ENCODE data around the gene ZNF536. TPM values are rescaled to one million over a fixed set of nuclear protein-coding genes. Genes with fewer than 3 reads are reported as not detected.

Gene ZNF536
- 0.26 and 0.50 TPM in 2 replicates for total RNA-seq
- 0.16 TPM in 1 of 2 replicates, not detected in the other for polyA plus RNA-seq
- 0.05 and 0.16 TPM in 2 replicates for polyA plus RNA-seq (2012)
- 0.44 TPM in 1 of 2 replicates, not detected in the other for polyA minus RNA-seq (ENCODE audit: low replicate concordance)

DNA sequence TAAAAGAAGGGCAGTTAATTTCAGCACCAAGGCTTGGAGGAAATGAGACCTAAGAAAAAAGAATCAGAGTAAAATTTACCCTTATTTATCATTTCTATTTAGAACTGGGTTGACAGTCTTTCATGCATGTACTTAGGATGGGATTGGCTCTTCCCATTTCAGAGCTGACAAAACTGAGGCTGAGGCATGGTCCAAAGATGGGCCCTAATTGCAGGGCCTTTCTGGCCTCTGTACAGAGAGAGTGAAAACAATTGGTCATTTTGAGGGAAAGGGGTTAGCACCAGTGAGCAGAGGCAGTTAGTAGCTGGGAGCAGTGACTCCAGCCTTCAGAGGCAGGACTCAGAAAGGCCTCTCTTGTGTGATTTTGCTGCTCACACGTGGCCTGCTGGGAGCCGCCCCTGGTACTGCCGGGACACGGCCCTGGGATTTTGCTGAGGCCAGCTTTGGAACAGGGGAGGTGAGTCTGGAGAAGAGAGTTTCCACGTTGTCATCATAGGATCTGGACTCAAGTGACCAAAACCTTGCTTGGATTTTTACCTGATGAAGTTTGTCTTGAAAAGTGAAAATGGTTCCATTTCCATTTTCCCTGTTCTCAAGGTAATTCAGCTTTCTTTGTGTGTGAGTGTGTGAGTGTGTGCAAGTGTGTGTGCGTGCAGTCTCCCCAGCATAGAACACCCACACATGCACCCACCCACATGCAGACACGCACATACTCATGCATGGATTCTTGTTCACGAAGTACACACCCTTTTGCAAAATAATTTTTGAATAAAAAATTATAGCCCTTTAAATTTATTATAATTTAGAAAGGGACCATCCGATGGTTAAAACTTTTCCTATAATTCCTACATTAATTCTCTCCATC, at the start of gene ZNF536:
Gene ZNF536 (plus strand): TSS at position 425 of the 865 bp plus-strand sequence. CDS start 71,179 bp downstream, outside the sequence.
- no peaks in the 10 kb centered on the region for H3K9me3 ChIP-seq (ENCODE audit: control insufficient read depth, insufficient read depth, low read depth, low read length)
- no peak within 1 kb of the TSS for H3K9ac ChIP-seq (ENCODE audit: insufficient read depth, low read length)
- no peak within 1 kb of the TSS for H2AFZ ChIP-seq (ENCODE audit: low read length)
- H3K4me3 ChIP-seq (replicated peaks in 1 of 4; ENCODE audit: control extremely low read depth in 1 of 4, insufficient read depth in 1 of 4, low read depth in 3 of 4, low read length in 4 of 4) = no peak within 1 kb of the TSS
- H3K36me3 ChIP-seq (ENCODE audit: control insufficient read depth, insufficient read depth, low read length) = no peaks in the 10 kb centered on the region
- TF ChIP-seq EZH2 (IDR thresholded peaks at IDR 0.05; ENCODE audit: low read length, missing control alignments) = no peak
- TF ChIP-seq, protein P1, sequence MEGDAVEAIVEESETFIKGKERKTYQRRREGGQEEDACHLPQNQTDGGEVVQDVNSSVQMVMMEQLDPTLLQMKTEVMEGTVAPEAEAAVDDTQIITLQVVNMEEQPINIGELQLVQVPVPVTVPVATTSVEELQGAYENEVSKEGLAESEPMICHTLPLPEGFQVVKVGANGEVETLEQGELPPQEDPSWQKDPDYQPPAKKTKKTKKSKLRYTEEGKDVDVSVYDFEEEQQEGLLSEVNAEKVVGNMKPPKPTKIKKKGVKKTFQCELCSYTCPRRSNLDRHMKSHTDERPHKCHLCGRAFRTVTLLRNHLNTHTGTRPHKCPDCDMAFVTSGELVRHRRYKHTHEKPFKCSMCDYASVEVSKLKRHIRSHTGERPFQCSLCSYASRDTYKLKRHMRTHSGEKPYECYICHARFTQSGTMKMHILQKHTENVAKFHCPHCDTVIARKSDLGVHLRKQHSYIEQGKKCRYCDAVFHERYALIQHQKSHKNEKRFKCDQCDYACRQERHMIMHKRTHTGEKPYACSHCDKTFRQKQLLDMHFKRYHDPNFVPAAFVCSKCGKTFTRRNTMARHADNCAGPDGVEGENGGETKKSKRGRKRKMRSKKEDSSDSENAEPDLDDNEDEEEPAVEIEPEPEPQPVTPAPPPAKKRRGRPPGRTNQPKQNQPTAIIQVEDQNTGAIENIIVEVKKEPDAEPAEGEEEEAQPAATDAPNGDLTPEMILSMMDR (conservative IDR thresholded peaks at IDR 0.05 in 1 of 2, IDR thresholded peaks at IDR 0.05 in 1 of 2; ENCODE audit: low read depth in 1 of 2, low read length in 2 of 2) = no peak
- H3K27me3 ChIP-seq (ENCODE audit: control insufficient read depth, insufficient read depth, low read length) = no peaks in the 10 kb centered on the region
- no peaks in the 10 kb centered on the region for H3K79me2 ChIP-seq (ENCODE audit: control insufficient read depth, insufficient read depth, low read length)
- no peak for DNase-seq (ENCODE audit: low read depth in 2 of 2)
- H3K4me2 ChIP-seq (ENCODE audit: extremely low read depth, insufficient read depth, low read length) = no peak within 1 kb of the TSS
- no peak within 1 kb of the TSS for H3K27ac ChIP-seq (ENCODE audit: insufficient read depth, low read length)
- no peaks in the 10 kb centered on the region for H4K20me1 ChIP-seq (ENCODE audit: control insufficient read depth, extremely low read depth, insufficient read depth, low read length)
- no peaks in the 10 kb centered on the region for H3K4me1 ChIP-seq (ENCODE audit: control insufficient read depth, extremely low read depth, insufficient read depth, low read length)

DNA sequence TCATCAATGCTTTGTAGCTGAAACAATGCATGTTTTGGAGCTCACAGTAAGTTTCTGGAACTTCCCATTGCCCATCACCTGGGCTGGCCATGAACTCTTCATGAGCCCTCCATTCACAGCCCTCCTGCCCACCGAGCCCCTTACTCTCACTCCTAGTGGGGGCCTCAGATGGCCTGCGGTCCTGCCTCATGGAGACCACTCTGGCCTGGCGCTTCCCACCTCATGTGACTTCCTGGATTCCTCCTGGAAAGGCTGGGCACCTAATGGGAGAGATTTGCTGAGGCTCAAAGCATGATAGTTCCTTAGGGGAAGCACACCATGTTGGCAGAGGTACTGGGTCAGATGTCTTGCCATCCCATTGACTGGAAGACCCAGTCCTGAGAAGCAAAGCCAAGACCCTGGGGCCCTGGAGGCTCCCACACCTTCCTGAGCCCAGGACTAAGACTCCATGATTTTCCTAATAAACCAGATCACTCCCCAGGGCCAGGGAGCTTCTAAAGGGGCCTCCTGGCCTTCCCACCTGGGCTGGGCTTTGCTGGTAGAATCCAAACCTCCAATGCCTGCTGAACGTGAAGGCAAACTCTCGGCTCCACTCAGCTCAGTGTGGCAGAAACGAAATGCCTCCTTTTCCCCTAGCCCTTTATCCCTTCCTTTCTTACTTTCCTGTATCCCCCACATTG, 49.4 kb upstream of the ZNF536 start:
- H3K9ac ChIP-seq (ENCODE audit: insufficient read depth, low read length) = no peak overlapping the region
- no peaks in the 10 kb centered on the region for H3K9me3 ChIP-seq (ENCODE audit: control insufficient read depth, insufficient read depth, low read depth, low read length)
- no peak overlapping the region for H3K4me2 ChIP-seq (ENCODE audit: extremely low read depth, insufficient read depth, low read length)
- TF ChIP-seq, protein P1 (conservative IDR thresholded peaks at IDR 0.05 in 1 of 2, IDR thresholded peaks at IDR 0.05 in 1 of 2; ENCODE audit: low read depth in 1 of 2, low read length in 2 of 2) = no peak
- no peak for TF ChIP-seq EZH2 (IDR thresholded peaks at IDR 0.05; ENCODE audit: low read length, missing control alignments)
- no peaks in the 10 kb centered on the region for H3K79me2 ChIP-seq (ENCODE audit: control insufficient read depth, insufficient read depth, low read length)
- H3K27me3 ChIP-seq (ENCODE audit: control insufficient read depth, insufficient read depth, low read length) = no peaks in the 10 kb centered on the region
- H3K27ac ChIP-seq (ENCODE audit: insufficient read depth, low read length) = no peak overlapping the region
- H2AFZ ChIP-seq (ENCODE audit: low read length) = no peak overlapping the region
- no peak overlapping the region for H3K4me3 ChIP-seq (replicated peaks in 1 of 4; ENCODE audit: control extremely low read depth in 1 of 4, insufficient read depth in 1 of 4, low read depth in 3 of 4, low read length in 4 of 4)
- no peak for DNase-seq (ENCODE audit: low read depth in 2 of 2)
- H4K20me1 ChIP-seq (ENCODE audit: control insufficient read depth, extremely low read depth, insufficient read depth, low read length) = no peaks in the 10 kb centered on the region
- no peaks in the 10 kb centered on the region for H3K4me1 ChIP-seq (ENCODE audit: control insufficient read depth, extremely low read depth, insufficient read depth, low read length)
- no peaks in the 10 kb centered on the region for H3K36me3 ChIP-seq (ENCODE audit: control insufficient read depth, insufficient read depth, low read length)

DNA sequence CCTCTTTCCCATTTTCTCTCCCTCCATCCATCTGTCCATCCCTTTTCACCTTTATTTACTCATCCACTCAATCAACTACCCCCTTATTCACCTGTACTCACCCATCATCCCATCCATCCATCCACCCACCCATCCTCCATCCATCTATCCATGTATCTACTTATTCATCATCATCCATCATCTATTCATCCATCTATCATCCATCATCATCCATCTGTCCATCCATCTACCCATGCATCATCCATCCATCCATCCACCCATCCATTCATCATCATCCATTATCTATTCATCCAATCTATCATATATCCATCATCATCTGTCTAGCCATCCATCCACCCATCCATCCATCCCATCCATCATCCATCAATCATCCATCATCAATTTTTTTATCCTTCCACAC, 48.3 kb upstream of the ZNF536 start:
- no peak overlapping the region for H2AFZ ChIP-seq (ENCODE audit: low read length)
- no peak for DNase-seq (ENCODE audit: low read depth in 2 of 2)
- no peak overlapping the region for H3K9ac ChIP-seq (ENCODE audit: insufficient read depth, low read length)
- no peaks in the 10 kb centered on the region for H3K27me3 ChIP-seq (ENCODE audit: control insufficient read depth, insufficient read depth, low read length)
- TF ChIP-seq EZH2 (IDR thresholded peaks at IDR 0.05; ENCODE audit: low read length, missing control alignments) = no peak
- TF ChIP-seq, protein P1 (conservative IDR thresholded peaks at IDR 0.05 in 1 of 2, IDR thresholded peaks at IDR 0.05 in 1 of 2; ENCODE audit: low read depth in 1 of 2, low read length in 2 of 2) = no peak
- no peaks in the 10 kb centered on the region for H3K4me1 ChIP-seq (ENCODE audit: control insufficient read depth, extremely low read depth, insufficient read depth, low read length)
- no peaks in the 10 kb centered on the region for H3K79me2 ChIP-seq (ENCODE audit: control insufficient read depth, insufficient read depth, low read length)
- no peak overlapping the region for H3K4me3 ChIP-seq (replicated peaks in 1 of 4; ENCODE audit: control extremely low read depth in 1 of 4, insufficient read depth in 1 of 4, low read depth in 3 of 4, low read length in 4 of 4)
- H3K9me3 ChIP-seq (ENCODE audit: control insufficient read depth, insufficient read depth, low read depth, low read length) = no peaks in the 10 kb centered on the region
- H3K36me3 ChIP-seq (ENCODE audit: control insufficient read depth, insufficient read depth, low read length) = no peaks in the 10 kb centered on the region
- H3K27ac ChIP-seq (ENCODE audit: insufficient read depth, low read length) = no peak overlapping the region
- no peak overlapping the region for H3K4me2 ChIP-seq (ENCODE audit: extremely low read depth, insufficient read depth, low read length)
- H4K20me1 ChIP-seq (ENCODE audit: control insufficient read depth, extremely low read depth, insufficient read depth, low read length) = no peaks in the 10 kb centered on the region
